ENCODE data around the gene CXXC5. TPM values are rescaled to one million over a fixed set of nuclear protein-coding genes. Genes with fewer than 3 reads are reported as not detected.

Gene CXXC5
- total RNA-seq, 4 donors from 2014 or later, result 52.3 to 81.8 (median 62.6) TPM

DNA sequence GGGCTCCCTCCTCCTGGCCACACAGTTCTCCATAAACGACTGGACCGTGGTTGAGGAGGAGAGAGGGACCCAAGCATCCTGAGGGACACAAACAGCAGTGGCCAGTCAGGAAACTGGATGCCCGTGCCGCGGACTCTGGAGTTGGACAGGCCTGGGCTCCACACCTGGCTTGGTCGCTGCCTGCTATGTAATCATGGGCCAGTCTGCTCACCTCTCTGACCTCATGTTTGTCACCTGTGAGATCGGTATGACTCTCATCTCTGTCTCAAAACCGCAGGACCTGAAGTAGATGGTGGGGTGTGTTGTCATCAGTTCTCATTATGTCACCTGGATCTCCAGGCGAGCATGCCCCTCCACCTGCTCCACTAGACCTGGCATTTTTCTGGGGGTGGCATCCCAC lies 14.5 kb downstream of the CXXC5 start:
- intact Hi-C loops (cut with DNase I), result no loop called here
- Histone ChIP-seq H3K27ac (peak overlapping the region in 2 of 3 donors; percentile 95 to 99), H3K4me1 (peaks cover 86 to 97% of the 10 kb centered on the region in 2 donors), H3K4me3 (replicated peaks in 1 of 3) (no peak overlapping the region), H3K36me3 (no peaks in the 10 kb centered on the region), H3K27me3 (no peaks in the 10 kb centered on the region), H3K9me3 (no peaks in the 10 kb centered on the region)
- DNase-seq, result peak; percentile 45 to 52
- TF ChIP-seq, protein P1, sequence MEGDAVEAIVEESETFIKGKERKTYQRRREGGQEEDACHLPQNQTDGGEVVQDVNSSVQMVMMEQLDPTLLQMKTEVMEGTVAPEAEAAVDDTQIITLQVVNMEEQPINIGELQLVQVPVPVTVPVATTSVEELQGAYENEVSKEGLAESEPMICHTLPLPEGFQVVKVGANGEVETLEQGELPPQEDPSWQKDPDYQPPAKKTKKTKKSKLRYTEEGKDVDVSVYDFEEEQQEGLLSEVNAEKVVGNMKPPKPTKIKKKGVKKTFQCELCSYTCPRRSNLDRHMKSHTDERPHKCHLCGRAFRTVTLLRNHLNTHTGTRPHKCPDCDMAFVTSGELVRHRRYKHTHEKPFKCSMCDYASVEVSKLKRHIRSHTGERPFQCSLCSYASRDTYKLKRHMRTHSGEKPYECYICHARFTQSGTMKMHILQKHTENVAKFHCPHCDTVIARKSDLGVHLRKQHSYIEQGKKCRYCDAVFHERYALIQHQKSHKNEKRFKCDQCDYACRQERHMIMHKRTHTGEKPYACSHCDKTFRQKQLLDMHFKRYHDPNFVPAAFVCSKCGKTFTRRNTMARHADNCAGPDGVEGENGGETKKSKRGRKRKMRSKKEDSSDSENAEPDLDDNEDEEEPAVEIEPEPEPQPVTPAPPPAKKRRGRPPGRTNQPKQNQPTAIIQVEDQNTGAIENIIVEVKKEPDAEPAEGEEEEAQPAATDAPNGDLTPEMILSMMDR (IDR thresholded peaks at IDR 0.05), result no peak
- TF ChIP-seq POLR2A (IDR thresholded peaks at IDR 0.05), result no peak
- 65 to 73% methylated on average over 7 to 9 of the region's 9 CpGs for WGBS, 2 donors

DNA sequence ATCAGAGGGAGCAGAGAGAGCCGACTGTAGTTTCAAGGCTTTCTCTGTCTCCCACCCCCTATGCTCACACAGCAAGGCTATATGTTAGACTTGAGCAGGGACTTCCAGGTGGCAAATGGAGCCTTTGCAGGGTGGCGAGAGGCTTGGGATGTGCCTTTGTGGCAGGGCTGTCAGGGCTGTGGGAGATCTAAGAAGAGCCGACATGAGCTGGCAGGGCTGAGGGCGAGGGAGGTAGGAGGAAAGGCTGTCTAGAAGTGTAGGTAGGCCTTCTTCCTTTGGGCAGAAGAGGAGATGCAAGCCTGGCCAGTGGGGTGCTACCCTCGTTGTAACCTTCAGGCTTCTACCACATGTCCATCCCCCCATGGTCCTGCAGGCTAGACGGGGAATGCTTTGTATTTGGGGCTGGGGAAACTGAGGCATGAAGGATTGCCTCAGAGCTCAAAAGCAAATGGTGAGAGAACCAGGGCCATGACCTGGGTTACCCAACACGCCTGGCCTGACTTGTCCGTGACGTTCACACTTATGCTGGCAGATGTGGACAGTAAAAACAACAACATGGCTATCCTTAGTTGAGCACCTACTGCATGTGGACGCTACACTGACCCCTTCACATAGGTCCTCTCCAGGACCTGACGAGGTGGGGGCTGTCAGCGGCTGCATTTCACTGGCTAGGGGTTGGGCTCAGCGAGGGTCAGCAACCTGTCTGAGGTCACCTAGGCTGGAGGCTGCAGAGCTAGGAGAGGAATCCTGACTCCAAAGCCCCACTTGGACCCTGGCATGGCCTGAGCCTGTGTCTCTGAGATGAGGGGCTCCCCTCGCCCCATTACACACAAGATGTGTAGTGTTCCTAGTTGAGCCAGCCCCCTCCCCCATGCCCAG lies 15.3 kb downstream of the CXXC5 start:
- intact Hi-C loops (cut with DNase I), result no loop called here
- Histone ChIP-seq H3K27ac (peak overlapping the region in 2 of 3 donors; percentile 92), H3K4me1 (peaks cover 84 to 97% of the 10 kb centered on the region in 2 donors), H3K4me3 (replicated peaks in 1 of 3) (no peak overlapping the region), H3K9me3 (no peaks in the 10 kb centered on the region), H3K27me3 (no peaks in the 10 kb centered on the region), H3K36me3 (no peaks in the 10 kb centered on the region)
- TF ChIP-seq, protein P1 (IDR thresholded peaks at IDR 0.05), result no peak
- no peak for TF ChIP-seq POLR2A (IDR thresholded peaks at IDR 0.05)
- no peak for DNase-seq
- WGBS, 2 donors, result 91 to 92% methylated on average over 14 of the region's 14 CpGs

DNA sequence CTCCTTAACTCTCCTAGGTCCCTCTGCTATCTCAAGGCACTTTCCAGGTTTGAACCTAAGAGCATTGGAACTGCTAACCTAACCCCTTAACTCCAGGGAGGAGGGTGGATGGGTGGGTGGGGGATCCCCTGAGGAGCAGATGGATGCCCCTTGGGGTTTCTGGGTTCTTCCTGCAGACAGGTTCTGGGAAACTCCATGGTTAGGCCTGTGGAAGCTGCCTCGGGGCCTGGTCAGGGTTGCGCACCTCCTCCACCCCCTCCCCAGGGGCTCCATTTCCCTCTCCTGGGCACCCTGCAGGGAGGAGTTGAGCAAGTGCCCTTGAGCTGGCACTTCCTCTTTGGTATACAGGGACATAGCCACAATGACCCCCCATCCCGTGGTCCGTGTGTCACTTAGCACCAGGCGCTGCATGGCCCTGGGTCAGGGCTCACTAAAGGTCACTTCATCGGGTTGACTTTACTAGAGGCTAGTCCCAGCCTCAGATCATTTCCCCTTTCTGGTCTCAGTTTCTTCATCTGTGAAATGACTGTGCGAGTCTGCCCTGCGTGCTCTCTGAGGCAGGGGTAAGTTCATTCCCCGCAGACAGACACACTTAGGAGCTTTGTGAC lies 16.0 kb downstream of the CXXC5 start:
- WGBS, 2 donors, result 65 to 77% methylated on average over 9 of the region's 9 CpGs
- intact Hi-C loops (cut with DNase I), result no loop called here

DNA sequence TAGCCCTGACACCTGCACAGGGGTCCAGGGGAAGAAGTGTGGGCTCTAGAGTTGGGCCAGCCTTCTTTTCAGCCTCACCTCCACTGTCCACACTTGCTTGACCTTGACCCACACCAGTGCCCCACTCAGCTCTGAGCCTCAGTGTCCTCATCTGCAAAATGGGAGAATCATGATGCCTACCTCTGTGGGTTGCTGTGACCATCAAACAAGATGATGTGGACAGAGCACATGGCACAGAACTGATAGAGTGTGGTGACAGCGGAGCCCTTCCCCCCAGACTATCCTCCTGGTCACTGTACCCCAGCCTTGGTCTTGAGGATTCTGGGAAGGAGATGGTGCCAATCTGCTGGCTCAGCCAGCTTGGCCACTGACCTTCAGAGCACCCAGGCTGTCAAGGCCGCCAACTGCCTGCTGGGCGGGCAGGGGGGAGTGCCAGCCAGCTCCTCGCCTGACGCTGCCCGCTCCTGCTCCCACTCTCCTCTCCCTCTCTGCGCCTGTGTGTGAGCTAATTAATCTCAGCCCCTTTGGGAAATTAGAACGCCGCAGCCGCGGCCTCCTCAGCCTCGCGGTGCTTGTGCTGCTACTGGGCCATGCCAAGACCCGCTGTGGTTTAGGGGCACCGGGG lies 16.7 kb downstream of the CXXC5 start:
- WGBS, 2 donors, result 76 to 88% methylated on average over 14 to 15 of the region's 15 CpGs
- peak overlapping the region; percentile 15 to 92 (median 92) for H3K27ac ChIP-seq
- no peak for TF ChIP-seq POLR2A (IDR thresholded peaks at IDR 0.05)
- TF ChIP-seq, protein P1 (IDR thresholded peaks at IDR 0.05), result no peak
- peak; percentile 53 to 55 for DNase-seq
- H3K27me3 ChIP-seq, result no peaks in the 10 kb centered on the region
- intact Hi-C loops (cut with DNase I), result no loop called here
- H3K4me3 ChIP-seq (replicated peaks in 1 of 3), result no peak overlapping the region
- H3K4me1 ChIP-seq, result peaks cover 81 to 97% of the 10 kb centered on the region in 2 donors
- H3K36me3 ChIP-seq, result no peaks in the 10 kb centered on the region
- no peaks in the 10 kb centered on the region for H3K9me3 ChIP-seq

More for the DNA sequence above, 16.0 kb downstream of the CXXC5 start:
- Histone ChIP-seq H3K27me3 (no peaks in the 10 kb centered on the region), H3K4me3 (replicated peaks in 1 of 3) (no peak overlapping the region), H3K9me3 (no peaks in the 10 kb centered on the region), H3K36me3 (no peaks in the 10 kb centered on the region), H3K4me1 (peaks cover 84 to 97% of the 10 kb centered on the region in 2 donors), H3K27ac (peak overlapping the region in 2 of 3 donors; percentile 92)
- DNase-seq, result no peak
- no peak for TF ChIP-seq POLR2A (IDR thresholded peaks at IDR 0.05)
- TF ChIP-seq, protein P1 (IDR thresholded peaks at IDR 0.05), result no peak
